ENCODE results near the gene TMEM217. TPM values are rescaled to one million over a fixed set of nuclear protein-coding genes. Genes with fewer than 3 reads are reported as not detected.

The TMEM217 gene
- total and polyA plus RNA-seq, 5 donors: 0.15 to 1.0 (median 0.16) TPM; not detected in 2

DNA sequence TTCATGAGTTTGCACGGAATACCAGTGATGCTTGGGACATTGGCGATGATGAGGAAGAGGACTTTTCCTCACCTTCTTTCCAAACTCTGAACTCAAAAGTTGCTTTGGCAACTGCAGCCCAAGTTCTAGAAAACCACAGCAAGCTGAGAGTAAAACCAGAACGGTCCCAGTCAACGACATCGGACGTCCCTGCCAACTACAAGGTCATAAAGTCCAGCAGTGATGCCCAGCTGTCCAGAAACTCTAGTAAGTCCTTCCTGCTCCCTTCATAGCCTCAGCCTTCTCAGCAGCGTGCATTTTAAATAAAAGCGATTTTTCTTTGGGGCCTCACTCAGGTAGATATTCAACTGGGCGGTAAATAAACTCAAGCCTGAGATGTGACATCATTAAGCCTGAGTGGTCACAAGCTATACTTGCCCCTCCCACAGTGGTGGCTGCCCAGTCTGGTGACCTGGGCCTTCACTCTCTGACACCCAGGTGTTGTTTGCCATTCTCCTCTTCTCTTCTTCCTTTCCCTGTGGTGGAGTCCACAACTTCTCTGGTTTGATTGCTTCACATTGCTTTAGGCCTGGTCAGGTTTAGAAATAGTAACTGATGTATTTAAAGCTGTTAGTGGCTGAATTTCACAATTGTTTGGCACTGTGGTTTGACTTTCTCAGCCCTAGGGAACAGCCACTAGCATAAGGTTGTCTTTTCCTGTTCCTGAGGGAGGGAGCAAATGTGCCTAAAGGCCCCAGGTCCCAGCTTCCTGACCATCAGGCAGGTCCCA, 21.6 kb upstream of the TMEM217 start:
- DNase-seq: no peak
- Histone ChIP-seq H3K9me3 (ENCODE audit: control insufficient read depth, low read length) (no peaks in the 10 kb centered on the region), H3K4me3 (ENCODE audit: low read length) (no peak overlapping the region), H3K27ac (ENCODE audit: low read length) (peak overlapping the region; percentile 54), H3K4me1 (ENCODE audit: control insufficient read depth, insufficient read depth, low read length) (peaks cover 10% of the 10 kb centered on the region), H3K27me3 (ENCODE audit: control insufficient read depth, insufficient read depth) (no peaks in the 10 kb centered on the region)
- ATAC-seq: peak; percentile 49 to 56
- 77% methylated on average over 9 of the region's 9 CpGs for WGBS
- intact Hi-C loops (cut with DNase I): no loop called here

DNA sequence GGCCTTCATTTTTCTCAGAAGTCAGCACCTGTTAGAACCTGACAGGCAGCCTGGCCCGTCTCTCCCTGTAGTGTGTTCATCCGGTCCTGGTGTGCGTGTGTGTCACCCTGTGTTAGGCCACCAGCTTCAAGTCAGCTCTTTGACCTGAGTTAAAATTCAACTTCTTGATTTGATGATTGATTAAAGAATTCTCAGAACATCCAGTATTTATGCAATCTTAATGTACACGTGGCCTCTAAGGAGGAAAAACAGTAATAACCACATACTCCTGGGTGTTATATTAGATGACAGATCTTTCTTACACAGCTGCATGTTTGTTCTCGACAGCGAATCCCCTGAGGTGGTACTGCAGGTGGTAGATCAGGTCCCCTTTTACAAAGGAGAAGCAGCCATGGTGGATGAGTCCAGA, 19.1 kb upstream of the TMEM217 start:
- no peak for ATAC-seq
- no peaks in the 10 kb centered on the region for H3K9me3 ChIP-seq (ENCODE audit: control insufficient read depth, low read length)
- no peak overlapping the region for H3K4me3 ChIP-seq (ENCODE audit: low read length)
- peaks cover 8% of the 10 kb centered on the region for H3K4me1 ChIP-seq (ENCODE audit: control insufficient read depth, insufficient read depth, low read length)
- DNase-seq: no peak
- H3K27me3 ChIP-seq (ENCODE audit: control insufficient read depth, insufficient read depth): no peaks in the 10 kb centered on the region
- intact Hi-C loops (cut with DNase I): no loop called here
- H3K27ac ChIP-seq (ENCODE audit: low read length): no peak overlapping the region
- WGBS: 89% methylated on average over 6 of the region's 6 CpGs

DNA sequence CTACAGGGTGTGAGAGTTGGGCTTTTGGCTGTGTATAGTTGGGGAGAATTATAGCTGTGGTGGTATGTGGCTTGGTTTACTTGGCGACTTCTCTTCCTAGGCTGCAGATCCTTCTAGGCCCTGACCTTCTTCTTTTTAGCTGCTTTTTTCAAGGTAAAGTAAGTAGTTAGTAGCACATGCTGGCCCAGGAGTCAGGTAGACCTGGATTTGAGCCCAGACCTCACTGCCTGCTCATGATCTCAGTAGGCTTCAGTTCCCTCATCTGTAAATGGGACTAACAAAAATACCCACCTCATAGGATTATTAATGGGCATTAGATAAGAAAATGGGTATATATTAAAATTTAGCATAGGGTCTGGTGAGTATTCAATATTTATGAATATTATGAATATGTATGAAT, 17.4 kb upstream of the TMEM217 start:
- H3K4me1 ChIP-seq (ENCODE audit: control insufficient read depth, insufficient read depth, low read length): peaks cover 8% of the 10 kb centered on the region
- no peaks in the 10 kb centered on the region for H3K27me3 ChIP-seq (ENCODE audit: control insufficient read depth, insufficient read depth)
- no peaks in the 10 kb centered on the region for H3K9me3 ChIP-seq (ENCODE audit: control insufficient read depth, low read length)
- 95% methylated on average over 1 of the region's 1 CpG for WGBS
- H3K27ac ChIP-seq (ENCODE audit: low read length): no peak overlapping the region
- DNase-seq (no peak), ATAC-seq (no peak)
- H3K4me3 ChIP-seq (ENCODE audit: low read length): no peak overlapping the region
- intact Hi-C loops (cut with DNase I): no loop called here

DNA sequence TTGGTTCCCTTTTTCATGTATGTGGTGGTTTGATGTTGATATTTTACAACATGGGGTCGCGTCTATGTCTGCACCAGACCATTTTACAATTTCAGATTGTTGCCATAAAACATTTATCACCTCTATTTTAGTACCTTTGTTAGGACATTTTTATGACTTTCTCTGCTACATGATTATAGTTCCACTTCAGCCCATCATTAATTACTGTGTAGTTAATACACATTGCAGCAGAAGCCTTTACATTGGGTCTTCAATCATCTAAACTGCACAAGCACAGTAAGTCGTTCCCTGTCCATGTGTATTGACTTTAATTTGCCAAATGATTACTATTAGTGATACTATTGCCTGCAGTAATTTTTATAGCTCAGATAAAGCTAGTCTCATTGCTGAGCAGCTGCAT, 15.7 kb upstream of the TMEM217 start:
- intact Hi-C loops (cut with DNase I): no loop called here
- H3K27ac ChIP-seq (ENCODE audit: low read length): no peak overlapping the region
- 76% methylated on average over 3 of the region's 3 CpGs for WGBS

DNA sequence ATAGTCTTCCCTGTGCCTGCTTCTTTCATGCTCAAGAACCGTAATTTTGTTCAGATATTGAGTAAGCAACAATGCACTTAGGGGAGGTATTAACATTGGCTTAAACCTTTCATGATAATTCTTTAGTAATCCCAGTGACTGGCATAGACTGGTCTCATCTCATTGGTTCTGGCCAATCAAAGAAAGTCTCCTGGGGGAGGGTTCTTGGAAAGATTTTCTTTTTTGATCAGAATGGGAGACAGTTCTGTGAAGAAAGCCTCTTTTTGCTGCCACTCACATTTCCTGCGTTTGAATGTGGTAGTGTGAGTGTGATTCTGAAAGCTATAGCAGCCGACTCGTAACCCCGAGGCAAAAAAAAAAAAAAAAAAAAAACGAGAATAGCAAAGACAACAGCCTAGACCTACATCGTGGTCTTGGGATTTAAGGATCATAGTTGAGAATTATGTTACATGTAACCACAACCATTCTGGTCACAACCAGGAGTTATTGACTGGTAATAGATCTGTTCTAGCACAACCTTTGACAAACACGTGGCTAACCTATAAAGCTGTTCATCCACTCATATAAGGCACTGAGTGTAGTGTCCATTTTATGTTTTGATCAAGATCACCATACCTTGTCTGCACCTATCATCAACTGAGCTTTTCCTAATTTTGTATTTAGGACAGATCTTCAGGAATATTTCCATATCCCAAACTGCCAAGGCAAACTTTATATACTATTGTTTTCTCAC, 15.1 kb upstream of the TMEM217 start:
- ATAC-seq: no peak
- Histone ChIP-seq H3K27ac (ENCODE audit: low read length) (no peak overlapping the region), H3K4me3 (ENCODE audit: low read length) (no peak overlapping the region), H3K4me1 (ENCODE audit: control insufficient read depth, insufficient read depth, low read length) (no peaks in the 10 kb centered on the region), H3K9me3 (ENCODE audit: control insufficient read depth, low read length) (no peaks in the 10 kb centered on the region), H3K27me3 (ENCODE audit: control insufficient read depth, insufficient read depth) (no peaks in the 10 kb centered on the region)
- no peak for DNase-seq
- intact Hi-C loops (cut with DNase I): no loop called here
- 79% methylated on average over 8 of the region's 8 CpGs for WGBS

More for the DNA sequence above, 15.7 kb upstream of the TMEM217 start:
- no peaks in the 10 kb centered on the region for H3K4me1 ChIP-seq (ENCODE audit: control insufficient read depth, insufficient read depth, low read length)
- H3K4me3 ChIP-seq (ENCODE audit: low read length): no peak overlapping the region
- no peaks in the 10 kb centered on the region for H3K27me3 ChIP-seq (ENCODE audit: control insufficient read depth, insufficient read depth)
- DNase-seq (no peak), ATAC-seq (no peak)
- no peaks in the 10 kb centered on the region for H3K9me3 ChIP-seq (ENCODE audit: control insufficient read depth, low read length)

DNA sequence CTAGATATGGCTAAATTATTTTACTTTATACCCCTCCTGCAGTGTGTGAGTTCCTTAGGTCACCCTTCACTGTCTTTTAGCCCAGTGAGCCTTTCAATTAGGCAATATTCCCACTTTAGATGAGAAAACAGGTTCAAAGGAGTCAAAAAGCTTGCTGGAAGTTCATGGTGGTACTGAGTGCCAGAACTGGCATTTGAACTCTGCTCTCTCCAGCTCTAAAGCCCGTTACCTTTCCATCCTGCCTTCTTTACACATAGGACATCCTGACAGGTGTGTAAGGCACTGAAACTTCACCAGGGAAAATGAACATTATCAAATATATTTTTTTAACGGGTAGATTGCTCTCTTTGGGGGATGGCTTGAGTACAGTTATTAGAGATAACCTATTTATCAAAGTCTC, 11.2 kb upstream of the TMEM217 start:
- ATAC-seq: no peak
- intact Hi-C loops (cut with DNase I): no loop called here
- WGBS: 75% methylated on average over 2 of the region's 2 CpGs

DNA sequence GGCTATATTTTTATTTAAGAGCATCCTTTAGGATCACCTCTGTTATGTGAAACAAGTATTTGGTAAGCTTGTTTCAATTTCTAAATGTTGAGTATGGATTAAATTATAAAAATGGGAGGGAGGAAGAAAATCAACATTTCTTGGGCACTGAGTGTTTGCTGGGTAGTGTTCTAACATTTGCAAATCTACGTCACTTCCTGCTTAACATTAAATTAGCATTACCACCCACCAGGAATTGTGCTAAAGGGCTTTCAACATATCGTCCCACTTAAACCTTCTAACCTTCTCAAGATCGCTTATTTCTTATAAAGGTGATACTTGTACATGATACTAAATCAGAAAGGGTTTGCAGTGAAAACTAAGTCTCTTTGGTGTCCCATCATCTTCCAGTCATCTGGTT, 7.9 kb upstream of the TMEM217 start:
- H3K27ac ChIP-seq (ENCODE audit: low read length): no peak overlapping the region
- no peaks in the 10 kb centered on the region for H3K4me1 ChIP-seq (ENCODE audit: control insufficient read depth, insufficient read depth, low read length)
- no peak overlapping the region for H3K4me3 ChIP-seq (ENCODE audit: low read length)
- no peak for ATAC-seq
- no peaks in the 10 kb centered on the region for H3K9me3 ChIP-seq (ENCODE audit: control insufficient read depth, low read length)
- H3K27me3 ChIP-seq (ENCODE audit: control insufficient read depth, insufficient read depth): no peaks in the 10 kb centered on the region
- no peak for DNase-seq
- intact Hi-C loops (cut with DNase I): no loop called here
- 89% methylated on average over 3 of the region's 3 CpGs for WGBS

More for the DNA sequence above, 11.2 kb upstream of the TMEM217 start:
- H3K4me3 ChIP-seq (ENCODE audit: low read length): no peak overlapping the region
- H3K9me3 ChIP-seq (ENCODE audit: control insufficient read depth, low read length): no peaks in the 10 kb centered on the region
- no peak for DNase-seq
- H3K4me1 ChIP-seq (ENCODE audit: control insufficient read depth, insufficient read depth, low read length): no peaks in the 10 kb centered on the region
- no peak overlapping the region for H3K27ac ChIP-seq (ENCODE audit: low read length)
- no peaks in the 10 kb centered on the region for H3K27me3 ChIP-seq (ENCODE audit: control insufficient read depth, insufficient read depth)

- H3K4me1 ChIP-seq (ENCODE audit: control insufficient read depth, insufficient read depth, low read length): no peaks in the 10 kb centered on the region
- intact Hi-C loops (cut with DNase I): no loop called here
- no peaks in the 10 kb centered on the region for H3K9me3 ChIP-seq (ENCODE audit: control insufficient read depth, low read length)
- no peaks in the 10 kb centered on the region for H3K27me3 ChIP-seq (ENCODE audit: control insufficient read depth, insufficient read depth)
- H3K27ac ChIP-seq (ENCODE audit: low read length): no peak overlapping the region
- H3K4me3 ChIP-seq (ENCODE audit: low read length): no peak overlapping the region
- 86% methylated on average over 2 of the region's 2 CpGs for WGBS
- ATAC-seq: no peak
- no peak for DNase-seq
Observed at GRCh38 chr6:37265001-37265400, 7.1 kb upstream of the TMEM217 start.

GRCh38 chr6:37262446-37263026, 4.6 kb upstream of the TMEM217 start:
- intact Hi-C loops (cut with DNase I): no loop called here
- ATAC-seq: no peak
- H3K4me3 ChIP-seq (ENCODE audit: low read length): no peak overlapping the region
- H3K4me1 ChIP-seq (ENCODE audit: control insufficient read depth, insufficient read depth, low read length): peaks cover 2% of the 10 kb centered on the region
- no peak overlapping the region for H3K27ac ChIP-seq (ENCODE audit: low read length)
- no peaks in the 10 kb centered on the region for H3K27me3 ChIP-seq (ENCODE audit: control insufficient read depth, insufficient read depth)
- DNase-seq: no peak
- WGBS: 72% methylated on average over 8 of the region's 8 CpGs
- H3K9me3 ChIP-seq (ENCODE audit: control insufficient read depth, low read length): no peaks in the 10 kb centered on the region

DNA sequence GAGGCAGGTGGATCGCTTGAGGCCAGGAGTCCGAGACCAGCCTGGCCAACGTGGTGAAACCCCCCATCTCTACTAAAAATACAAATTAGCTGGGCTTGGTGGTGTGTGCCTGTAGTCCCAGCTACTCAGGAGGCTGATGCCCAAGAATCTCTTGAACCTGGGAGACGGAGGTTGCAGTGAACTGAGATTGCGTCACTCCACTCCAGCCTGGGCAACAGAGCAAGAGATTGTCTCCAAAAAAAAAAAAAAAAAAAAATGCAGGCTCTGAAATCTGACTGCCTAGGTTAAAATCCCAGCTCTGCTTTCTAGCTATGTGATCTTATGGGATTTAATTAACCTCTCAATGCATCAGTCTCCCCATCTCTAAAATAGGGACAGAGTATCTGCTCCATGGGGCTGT, 3.3 kb upstream of the TMEM217 start:
- intact Hi-C loops (cut with DNase I): no loop called here
- ATAC-seq: no peak
- H3K9me3 ChIP-seq (ENCODE audit: control insufficient read depth, low read length): no peaks in the 10 kb centered on the region
- WGBS: 80% methylated on average over 5 of the region's 5 CpGs
- H3K27me3 ChIP-seq (ENCODE audit: control insufficient read depth, insufficient read depth): no peaks in the 10 kb centered on the region
- H3K4me1 ChIP-seq (ENCODE audit: control insufficient read depth, insufficient read depth, low read length): peaks cover 2% of the 10 kb centered on the region
- no peak overlapping the region for H3K27ac ChIP-seq (ENCODE audit: low read length)
- DNase-seq: no peak
- H3K4me3 ChIP-seq (ENCODE audit: low read length): no peak overlapping the region

DNA sequence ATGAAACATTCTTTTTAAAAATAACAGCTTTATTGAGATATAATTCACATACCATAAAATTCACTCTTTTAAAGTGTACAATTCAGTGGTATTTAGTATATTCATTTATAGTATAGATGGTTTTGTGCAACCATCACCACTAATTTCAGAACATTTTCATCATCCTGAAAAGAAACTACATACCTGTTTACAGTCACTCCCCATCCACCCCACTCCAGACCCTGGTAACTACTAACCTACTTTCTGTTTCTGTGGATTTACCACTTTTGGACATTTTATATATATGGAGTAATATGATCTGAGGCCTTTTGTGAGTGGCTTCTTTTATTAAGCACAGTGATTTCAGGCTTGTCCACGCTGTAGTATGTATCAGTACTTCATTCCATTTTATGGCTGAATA, 2.5 kb upstream of the TMEM217 start:
- no peak for ATAC-seq
- Histone ChIP-seq H3K4me1 (ENCODE audit: control insufficient read depth, insufficient read depth, low read length) (peaks cover 2% of the 10 kb centered on the region), H3K4me3 (ENCODE audit: low read length) (no peak overlapping the region), H3K9me3 (ENCODE audit: control insufficient read depth, low read length) (no peaks in the 10 kb centered on the region), H3K27ac (ENCODE audit: low read length) (no peak overlapping the region), H3K27me3 (ENCODE audit: control insufficient read depth, insufficient read depth) (no peaks in the 10 kb centered on the region)
- DNase-seq: no peak
- intact Hi-C loops (cut with DNase I): no loop called here
- 99% methylated on average over 1 of the region's 1 CpG for WGBS

All from right cardiac atrium (tissue), 5 donors.